Left lung (tissue), 10 donors: ENCODE data around the gene RNF13. TPM values are rescaled to one million over a fixed set of nuclear protein-coding genes. Genes with fewer than 3 reads are reported as not detected.

Experiments
- ATAC-seq: fragments of 200-7000 bp; cut with Tn5 transposase; one replicate; pipeline ENCODE4 v1.9.1; 2020; ENCODE audit warnings: moderate library complexity
- DNase-seq, 4 donors: peaks; one replicate each; pipeline ENCODE4 v3.0.0-alpha.2; 2013 to 2020
- H3K27ac ChIP-seq, 2 donors: fragments of 200-600 bp; sonication (generic) in 1 of 2; one replicate each; pipeline versions ENCODE4 v1.5.0 to v1.8.0; 2020 to 2021
- H3K27me3 ChIP-seq, 2 donors: fragments of 200-600 bp; sonication (generic) in 1 of 2; one replicate each; pipeline versions ENCODE4 v1.5.0 to v1.8.0; 2020 to 2021
- H3K36me3 ChIP-seq, 2 donors: fragments of 200-600 bp; sonication (generic) in 1 of 2; one replicate each; pipeline versions ENCODE4 v1.5.0 to v1.8.0; 2020 to 2021
- H3K4me1 ChIP-seq, 2 donors: fragments of 200-600 bp; one replicate each; pipeline ENCODE4 v1.8.0; 2021
- H3K4me3 ChIP-seq, 2 donors: fragments of 200-600 bp; sonication (generic) in 1 of 2; one replicate each; pipeline versions ENCODE4 v1.5.0 to v1.8.0; 2020 to 2021; ENCODE audit warnings: mild to moderate bottlenecking in 1 of 2
- H3K9me3 ChIP-seq, 2 donors: fragments of 200-600 bp; sonication (generic) in 1 of 2; one replicate each; pipeline versions ENCODE4 v1.5.0 to v1.8.0; 2020 to 2021
- intact Hi-C, 2 donors: fragments of 100-400 bp; cut with DNase I; formaldehyde crosslinking; loops; one replicate each; pipeline versions ENCODE4 v1.11.2 to v1.14.2; 2022
- polyA plus RNA-seq, 6 donors: library from polyadenylated mRNA; unstranded; fragments of 120-200 nt; gene quantifications; one replicate each; pipeline ENCODE4 v1.2.1, GENCODE V29; 2013; ENCODE audit not compliant: insufficient read length in 6 of 6
- total RNA-seq, 2 donors: library from RNA; stranded (reverse); fragmentation: NEBNext Ultra II Directional; extraction: Animal tissue kit (Norgen Biotek cat#: 25700); gene quantifications; one replicate each; pipeline ENCODE4 v1.2.1, GENCODE V29; 2021
- TF ChIP-seq, protein P1 (sequence below), 2 donors: fragments of 200-600 bp; sonication (generic) in 1 of 2; IDR thresholded peaks; one replicate each; pipeline versions ENCODE4 v1.5.0 to v1.8.0; 2021; ENCODE audit warnings: antibody characterized with exemption in 2 of 2
- donor health status: DM: no; HTN: yes; CAD: no.
- donor health status: DM: no; HTN: no; CAD: no.

Gene RNF13
- total and polyA plus RNA-seq, 8 donors: 64.9 to 126 (median 73.6) TPM

DNA sequence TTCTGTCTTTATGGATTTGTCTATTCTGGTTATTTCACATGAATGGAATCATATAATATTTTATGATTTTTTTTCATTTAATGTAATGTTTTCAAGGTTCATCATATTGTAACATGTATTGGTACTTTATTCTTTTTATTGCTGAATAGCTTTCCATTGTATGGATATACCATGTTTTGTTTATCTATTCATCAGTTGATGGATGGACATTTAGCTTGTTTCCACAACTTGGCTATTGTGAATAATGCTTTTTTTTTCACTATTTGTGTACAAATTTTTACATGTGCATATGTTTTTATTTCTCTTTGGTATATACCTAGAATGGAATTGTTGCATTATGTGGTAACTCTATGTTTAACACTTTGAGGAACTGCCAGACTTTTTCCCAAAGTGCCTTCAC is 93.0 kb downstream of the RNF13 start:
- intact Hi-C loops: no loop called here
- Histone ChIP-seq H3K4me1 (no peaks in the 10 kb centered on the region), H3K4me3 (no peak overlapping the region), H3K36me3 (peaks cover 0 to 11% of the 10 kb centered on the region in 2 donors), H3K27ac (no peak overlapping the region), H3K9me3 (no peaks in the 10 kb centered on the region), H3K27me3 (no peaks in the 10 kb centered on the region)
- DNase-seq (no peak), ATAC-seq (no peak)
- TF ChIP-seq, protein P1, sequence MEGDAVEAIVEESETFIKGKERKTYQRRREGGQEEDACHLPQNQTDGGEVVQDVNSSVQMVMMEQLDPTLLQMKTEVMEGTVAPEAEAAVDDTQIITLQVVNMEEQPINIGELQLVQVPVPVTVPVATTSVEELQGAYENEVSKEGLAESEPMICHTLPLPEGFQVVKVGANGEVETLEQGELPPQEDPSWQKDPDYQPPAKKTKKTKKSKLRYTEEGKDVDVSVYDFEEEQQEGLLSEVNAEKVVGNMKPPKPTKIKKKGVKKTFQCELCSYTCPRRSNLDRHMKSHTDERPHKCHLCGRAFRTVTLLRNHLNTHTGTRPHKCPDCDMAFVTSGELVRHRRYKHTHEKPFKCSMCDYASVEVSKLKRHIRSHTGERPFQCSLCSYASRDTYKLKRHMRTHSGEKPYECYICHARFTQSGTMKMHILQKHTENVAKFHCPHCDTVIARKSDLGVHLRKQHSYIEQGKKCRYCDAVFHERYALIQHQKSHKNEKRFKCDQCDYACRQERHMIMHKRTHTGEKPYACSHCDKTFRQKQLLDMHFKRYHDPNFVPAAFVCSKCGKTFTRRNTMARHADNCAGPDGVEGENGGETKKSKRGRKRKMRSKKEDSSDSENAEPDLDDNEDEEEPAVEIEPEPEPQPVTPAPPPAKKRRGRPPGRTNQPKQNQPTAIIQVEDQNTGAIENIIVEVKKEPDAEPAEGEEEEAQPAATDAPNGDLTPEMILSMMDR (IDR thresholded peaks at IDR 0.05): no peak

DNA sequence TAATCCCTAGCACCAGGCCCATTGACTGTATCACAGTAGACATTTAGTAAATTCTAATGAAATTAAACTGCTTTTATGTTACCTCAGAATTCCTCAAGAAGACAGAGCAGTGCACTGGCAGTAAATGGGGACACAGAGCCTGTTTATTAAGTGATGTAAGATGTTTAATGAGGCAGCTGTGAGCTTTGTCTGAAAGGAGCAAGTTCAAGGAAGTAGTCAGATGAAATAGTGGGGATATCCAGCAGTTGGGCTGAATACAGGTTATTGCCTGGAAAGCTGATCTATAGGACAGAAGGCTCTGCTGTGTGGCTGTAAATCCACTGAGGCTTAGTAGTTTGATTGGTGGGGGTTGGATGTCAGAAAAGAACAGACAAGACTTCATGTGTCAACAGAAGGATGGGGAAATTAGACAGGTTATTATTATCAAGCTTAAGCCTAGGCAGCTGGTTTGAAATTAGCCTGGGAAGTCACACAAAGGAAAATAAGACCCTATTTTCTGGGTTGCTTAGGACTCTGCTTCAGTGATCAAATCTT is 95.5 kb downstream of the RNF13 start:
- Histone ChIP-seq H3K36me3 (peaks cover 0 to 31% of the 10 kb centered on the region in 2 donors), H3K4me1 (no peaks in the 10 kb centered on the region), H3K9me3 (no peaks in the 10 kb centered on the region), H3K4me3 (no peak overlapping the region), H3K27me3 (no peaks in the 10 kb centered on the region), H3K27ac (no peak overlapping the region)
- DNase-seq: no peak
- intact Hi-C loops: no loop called here
- TF ChIP-seq, protein P1 (IDR thresholded peaks at IDR 0.05): no peak
- ATAC-seq: no peak

- no peak overlapping the region for H3K4me3 ChIP-seq
- H3K27ac ChIP-seq: no peak overlapping the region
- peaks cover 0 to 38% of the 10 kb centered on the region in 2 donors for H3K36me3 ChIP-seq
- H3K9me3 ChIP-seq: no peaks in the 10 kb centered on the region
- H3K4me1 ChIP-seq: no peaks in the 10 kb centered on the region
- DNase-seq: no peak
- no peak for ATAC-seq
- H3K27me3 ChIP-seq: no peaks in the 10 kb centered on the region
- intact Hi-C loops: no loop called here
- TF ChIP-seq, protein P1 (IDR thresholded peaks at IDR 0.05): no peak
Observed at GRCh38 chr3:149909923-149910322, 96.9 kb downstream of the RNF13 start.

GRCh38 chr3:149917124-149917667 is 104.2 kb downstream of the RNF13 start:
- intact Hi-C loops: no loop called here
- DNase-seq: no peak
- H3K9me3 ChIP-seq: no peaks in the 10 kb centered on the region
- H3K4me3 ChIP-seq: no peak overlapping the region
- H3K36me3 ChIP-seq: peaks cover 0 to 43% of the 10 kb centered on the region in 2 donors
- TF ChIP-seq, protein P1 (IDR thresholded peaks at IDR 0.05): no peak
- no peaks in the 10 kb centered on the region for H3K4me1 ChIP-seq
- H3K27ac ChIP-seq: no peak overlapping the region
- H3K27me3 ChIP-seq: no peaks in the 10 kb centered on the region
- no peak for ATAC-seq

DNA sequence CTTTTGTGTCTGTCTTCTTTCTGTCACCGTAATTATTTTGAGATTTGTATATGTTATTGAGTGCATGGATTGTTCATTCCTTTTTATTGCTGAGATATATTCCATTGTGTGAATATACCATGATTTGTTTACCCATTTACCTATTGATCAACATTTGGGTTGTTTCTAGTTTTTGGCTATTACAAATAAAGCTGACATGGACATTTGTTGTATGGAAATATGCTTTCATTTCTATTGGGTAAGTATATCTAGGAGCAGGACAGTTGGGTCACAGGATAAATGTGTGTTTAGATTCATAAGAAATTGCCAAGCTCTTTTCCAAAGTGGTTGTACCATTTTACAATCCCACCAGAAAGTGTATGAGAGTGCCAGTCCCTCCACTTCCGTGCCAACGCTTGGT is 106.5 kb downstream of the RNF13 start:
- ATAC-seq (no peak), DNase-seq (no peak)
- H3K27me3 ChIP-seq: no peaks in the 10 kb centered on the region
- H3K27ac ChIP-seq: no peak overlapping the region
- no peak overlapping the region for H3K4me3 ChIP-seq
- TF ChIP-seq, protein P1 (IDR thresholded peaks at IDR 0.05): no peak
- no peaks in the 10 kb centered on the region for H3K4me1 ChIP-seq
- H3K36me3 ChIP-seq: peaks cover 0 to 33% of the 10 kb centered on the region in 2 donors
- no peaks in the 10 kb centered on the region for H3K9me3 ChIP-seq
- intact Hi-C loops: no loop called here
